Dendritic cell treated with granulocyte-macrophage colony-stimulating factor and Interleukin-4, amounts not matched to agents 40 ng/mL and 50 ng/mL, for 4 days (primary cell): ENCODE measurements around the gene KCNG2.

Experiments
- H3K27ac Mint-ChIP-seq: one replicate; pipeline ENCODE4 v1.8.0; 2022; ENCODE audit warnings: mild to moderate bottlenecking, mixed read lengths
- H3K27me3 Mint-ChIP-seq: one replicate; pipeline ENCODE4 v1.8.0; 2022; ENCODE audit warnings: mild to moderate bottlenecking, mixed read lengths
- H3K36me3 Mint-ChIP-seq: one replicate; pipeline ENCODE4 v1.8.0; 2022; ENCODE audit warnings: low read depth, mixed read lengths
- H3K4me1 Mint-ChIP-seq: one replicate; pipeline ENCODE4 v1.8.0; 2022; ENCODE audit warnings: low read depth, mixed read lengths
- H3K4me3 Mint-ChIP-seq: one replicate; pipeline ENCODE4 v1.8.0; 2022; ENCODE audit warnings: mild to moderate bottlenecking, moderate library complexity, mixed read lengths
- H3K9me3 Mint-ChIP-seq: one replicate; pipeline ENCODE4 v1.8.0; 2022; ENCODE audit warnings: mixed read lengths
- intact Hi-C: fragments of 100-400 bp; cut with micrococcal nuclease; formaldehyde crosslinking; loops from one replicate; pipeline ENCODE4 v1.15.0; 2022

The KCNG2 gene

DNA sequence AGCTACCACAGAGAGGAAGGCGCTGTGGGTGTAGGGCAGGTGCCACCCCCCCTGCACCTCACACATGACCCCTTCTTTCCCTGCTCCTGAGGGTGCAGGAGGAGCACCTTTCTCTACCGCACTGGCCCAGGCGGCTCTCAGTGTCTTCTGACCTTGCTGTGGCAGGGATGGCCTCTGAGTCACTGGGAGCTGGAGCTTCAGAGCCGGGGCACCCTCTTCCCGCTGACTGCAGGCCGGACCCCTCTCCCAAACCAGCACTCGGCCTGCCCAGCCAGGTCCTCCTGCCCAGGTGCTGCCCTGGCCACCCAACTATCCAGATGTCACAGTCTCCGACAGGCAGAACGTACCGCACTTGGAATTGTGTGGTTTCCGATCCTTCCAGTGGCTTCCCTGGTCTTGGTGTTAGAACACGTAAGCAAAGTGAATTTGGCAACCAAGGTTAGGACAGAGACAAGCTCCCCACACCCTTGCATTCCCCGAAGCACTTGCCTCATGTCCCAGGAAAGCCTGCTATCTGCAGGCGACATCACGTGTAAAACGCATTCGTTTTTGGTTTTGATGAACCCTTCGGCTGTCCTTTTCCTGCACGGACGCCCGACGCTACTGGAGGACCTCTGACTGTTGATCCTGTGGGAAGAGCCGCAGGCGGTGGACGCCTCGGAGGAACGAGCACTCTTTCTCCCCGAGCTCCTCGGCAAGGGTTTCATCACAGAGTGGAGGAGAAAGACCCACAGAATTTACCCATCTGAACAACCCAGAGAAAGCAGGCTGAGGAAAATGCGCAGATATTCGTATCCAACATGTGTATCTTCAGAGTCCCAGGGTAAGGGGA, 24.7 kb upstream of the KCNG2 start:
- Mint-ChIP-seq H3K9me3 (peaks cover 2% of the 10 kb centered on the region), H3K4me1 (no peaks in the 10 kb centered on the region), H3K27me3 (peaks cover 26% of the 10 kb centered on the region), H3K36me3 (no peaks in the 10 kb centered on the region), H3K27ac (no peak overlapping the region), H3K4me3 (no peak overlapping the region)
- intact Hi-C loops, result no loop called here

DNA sequence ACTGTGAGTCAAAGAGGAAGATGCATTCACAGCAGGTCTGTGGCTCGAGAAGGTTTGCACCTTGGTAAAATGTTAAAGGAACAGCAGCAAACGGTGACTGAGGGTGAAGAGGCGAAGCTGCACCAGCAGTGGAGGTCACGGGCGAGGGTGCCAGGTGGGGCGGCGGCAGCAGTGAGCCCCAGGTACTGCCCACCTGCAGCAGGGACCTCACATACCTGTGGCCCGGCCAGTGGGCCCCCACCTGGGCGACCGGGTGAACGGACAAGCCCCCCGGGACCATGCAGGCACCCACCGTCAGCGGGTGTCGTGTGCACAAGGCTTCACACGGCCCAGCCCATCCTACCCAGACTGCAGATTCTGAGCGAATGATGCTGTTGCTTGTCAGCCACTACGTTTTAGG, 23.6 kb upstream of the KCNG2 start:
- Mint-ChIP-seq H3K36me3 (no peaks in the 10 kb centered on the region), H3K4me1 (no peaks in the 10 kb centered on the region), H3K27ac (no peak overlapping the region), H3K9me3 (no peaks in the 10 kb centered on the region), H3K4me3 (no peak overlapping the region), H3K27me3 (peaks cover 33% of the 10 kb centered on the region)
- intact Hi-C loops, result no loop called here

DNA sequence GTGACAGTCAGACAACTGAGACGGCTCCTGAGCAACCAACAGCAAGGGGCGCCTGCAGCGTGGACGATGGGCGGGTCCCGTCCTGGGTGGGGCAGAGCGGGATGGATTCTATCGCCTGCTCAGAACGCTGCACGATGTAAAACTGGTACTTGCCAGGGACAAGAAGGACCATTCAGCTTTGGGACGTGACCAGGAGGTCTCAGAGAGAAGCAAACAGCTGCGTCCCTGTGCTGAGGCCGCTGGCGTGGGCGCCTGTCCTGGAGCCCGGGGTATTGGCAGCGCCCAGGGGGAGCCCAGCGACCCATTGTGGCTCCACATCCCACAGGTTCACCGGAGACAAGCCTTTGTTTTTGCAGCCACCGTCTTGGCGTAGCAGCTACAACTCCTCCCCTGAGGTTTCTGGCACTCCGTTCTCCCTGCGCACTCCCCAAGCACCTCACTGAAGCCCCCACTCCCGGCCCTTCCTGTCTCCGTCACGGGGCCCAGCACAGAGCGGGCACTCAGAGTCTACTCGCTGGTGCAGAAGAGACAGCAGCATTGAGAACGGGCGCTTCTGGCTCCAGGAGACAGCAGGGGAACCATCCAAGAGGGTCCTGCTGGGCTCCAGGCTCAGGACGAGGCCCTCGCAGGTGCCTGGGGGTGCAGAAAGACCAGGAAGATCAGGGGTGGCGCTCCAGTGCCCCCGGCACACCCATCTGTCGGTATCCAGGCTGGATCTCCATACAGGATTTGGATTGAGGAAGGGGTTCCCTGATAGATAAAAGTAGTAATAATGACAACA, 22.1 kb upstream of the KCNG2 start:
- Mint-ChIP-seq H3K9me3 (no peaks in the 10 kb centered on the region), H3K36me3 (no peaks in the 10 kb centered on the region), H3K4me1 (no peaks in the 10 kb centered on the region), H3K27ac (no peak overlapping the region), H3K4me3 (no peak overlapping the region), H3K27me3 (peaks cover 32% of the 10 kb centered on the region)
- intact Hi-C loops, result no loop called here

DNA sequence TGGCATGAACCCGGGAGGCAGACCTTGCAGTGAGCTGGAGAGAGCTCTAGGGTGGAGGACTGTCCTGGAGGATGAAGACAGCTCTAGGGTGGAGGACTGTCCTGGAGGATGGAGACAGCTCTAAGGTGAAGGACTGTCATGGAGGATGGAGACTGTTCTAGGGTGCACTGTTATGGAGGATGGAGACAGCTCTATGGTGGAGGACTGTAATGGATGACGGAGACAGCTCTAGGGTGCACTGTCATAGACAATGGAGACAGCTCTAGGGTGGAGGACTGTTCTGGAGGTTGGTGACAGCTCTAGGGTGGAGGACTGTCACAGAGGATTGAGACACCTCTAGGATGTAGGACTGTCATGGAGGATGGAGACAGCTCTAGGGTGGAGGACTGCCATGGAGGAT, 21.1 kb upstream of the KCNG2 start:
- H3K9me3 Mint-ChIP-seq, result no peaks in the 10 kb centered on the region
- H3K27ac Mint-ChIP-seq, result no peak overlapping the region
- H3K36me3 Mint-ChIP-seq, result no peaks in the 10 kb centered on the region
- intact Hi-C loops, result no loop called here
- no peak overlapping the region for H3K4me3 Mint-ChIP-seq
- H3K4me1 Mint-ChIP-seq, result no peaks in the 10 kb centered on the region
- H3K27me3 Mint-ChIP-seq, result peaks cover 32% of the 10 kb centered on the region

DNA sequence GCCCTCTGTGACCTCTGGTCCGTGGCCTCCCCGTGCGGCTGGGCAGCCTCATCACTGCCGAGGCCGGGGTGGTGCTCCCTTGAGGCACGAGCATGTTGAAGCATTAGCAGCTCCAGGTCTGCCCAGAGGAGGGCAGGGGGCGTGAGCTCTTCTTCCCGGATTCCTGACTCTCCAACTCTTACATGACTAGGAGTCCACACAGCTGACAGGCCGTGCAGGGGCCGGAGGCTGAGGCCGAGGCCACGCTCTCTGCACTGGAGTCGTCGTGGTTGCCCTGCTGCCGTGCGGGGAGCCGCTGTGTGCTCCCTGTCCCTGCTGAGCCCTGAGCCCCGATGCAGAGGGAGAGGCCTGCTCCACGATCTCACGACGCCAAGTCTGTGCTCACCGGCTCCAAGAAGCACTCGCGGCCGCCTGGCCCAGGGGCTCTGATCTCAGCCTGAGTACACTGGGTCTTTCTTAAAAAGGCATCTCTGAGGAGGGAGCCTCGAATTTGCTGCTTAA, 19.4 kb upstream of the KCNG2 start:
- Mint-ChIP-seq H3K27me3 (peaks cover 35% of the 10 kb centered on the region), H3K36me3 (no peaks in the 10 kb centered on the region), H3K9me3 (no peaks in the 10 kb centered on the region), H3K27ac (no peak overlapping the region), H3K4me1 (no peaks in the 10 kb centered on the region), H3K4me3 (no peak overlapping the region)
- intact Hi-C loops, result no loop called here

DNA sequence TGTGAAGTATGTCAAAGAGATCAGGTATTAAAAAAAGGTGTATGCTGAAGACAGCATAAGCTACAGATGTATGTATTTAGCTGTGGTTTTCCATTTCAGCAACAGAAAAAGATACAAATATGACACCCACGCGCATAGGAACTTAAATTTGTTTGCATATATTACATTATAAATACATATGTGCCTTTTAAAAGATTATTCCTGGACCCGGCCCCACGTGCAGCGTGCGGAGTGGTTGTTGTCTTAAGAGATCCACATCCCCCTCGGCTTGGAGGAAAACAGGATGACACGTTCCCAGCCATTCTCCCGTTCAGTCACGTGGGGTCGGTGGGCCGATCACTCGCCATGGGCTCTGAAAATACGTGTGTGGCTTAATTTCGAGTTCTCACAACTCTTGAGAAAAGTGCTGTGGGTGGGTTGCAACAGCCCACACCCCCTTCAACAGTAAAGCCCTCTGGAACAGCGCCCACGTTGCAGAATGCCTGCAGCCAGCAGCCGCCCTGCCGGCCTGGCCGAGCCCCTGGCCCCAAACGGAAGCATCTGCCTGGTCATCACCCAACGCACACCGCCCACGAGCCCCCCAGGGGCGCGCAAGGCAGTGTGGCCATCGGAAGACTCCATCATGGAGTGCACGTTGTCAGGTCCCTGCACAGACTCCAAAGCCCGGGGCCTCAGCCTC, 18.6 kb upstream of the KCNG2 start:
- Mint-ChIP-seq H3K36me3 (no peaks in the 10 kb centered on the region), H3K27me3 (peaks cover 39% of the 10 kb centered on the region), H3K4me1 (no peaks in the 10 kb centered on the region), H3K4me3 (no peak overlapping the region), H3K9me3 (no peaks in the 10 kb centered on the region), H3K27ac (no peak overlapping the region)
- intact Hi-C loops, result no loop called here

DNA sequence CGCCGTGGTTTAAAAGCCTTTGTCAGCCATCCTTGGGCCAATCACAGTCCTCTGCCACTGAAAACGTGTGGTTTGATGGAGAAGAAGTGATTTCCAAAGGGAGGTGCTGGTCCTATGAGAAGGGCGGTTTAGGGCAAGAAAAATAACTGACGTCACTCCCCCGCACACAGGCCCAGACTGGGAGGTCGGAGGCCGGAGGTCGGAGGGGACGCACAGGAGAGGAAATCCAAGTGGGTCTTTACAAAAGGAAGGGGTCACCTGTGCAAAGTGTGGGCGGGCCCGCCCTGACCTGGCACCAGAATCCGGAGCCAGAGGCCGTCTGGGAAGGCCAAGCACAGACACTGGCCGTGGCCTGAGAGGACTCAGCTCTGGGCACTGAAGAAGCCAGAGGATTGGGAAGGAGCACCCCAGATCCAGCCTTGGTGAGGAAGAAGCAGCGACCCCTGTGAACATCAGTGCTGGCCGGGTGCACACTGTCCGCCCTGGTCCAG, 18.0 kb upstream of the KCNG2 start:
- H3K4me1 Mint-ChIP-seq, result no peaks in the 10 kb centered on the region
- H3K27me3 Mint-ChIP-seq, result peaks cover 44% of the 10 kb centered on the region
- H3K27ac Mint-ChIP-seq, result no peak overlapping the region
- no peaks in the 10 kb centered on the region for H3K9me3 Mint-ChIP-seq
- no peaks in the 10 kb centered on the region for H3K36me3 Mint-ChIP-seq
- intact Hi-C loops, result no loop called here
- no peak overlapping the region for H3K4me3 Mint-ChIP-seq

DNA sequence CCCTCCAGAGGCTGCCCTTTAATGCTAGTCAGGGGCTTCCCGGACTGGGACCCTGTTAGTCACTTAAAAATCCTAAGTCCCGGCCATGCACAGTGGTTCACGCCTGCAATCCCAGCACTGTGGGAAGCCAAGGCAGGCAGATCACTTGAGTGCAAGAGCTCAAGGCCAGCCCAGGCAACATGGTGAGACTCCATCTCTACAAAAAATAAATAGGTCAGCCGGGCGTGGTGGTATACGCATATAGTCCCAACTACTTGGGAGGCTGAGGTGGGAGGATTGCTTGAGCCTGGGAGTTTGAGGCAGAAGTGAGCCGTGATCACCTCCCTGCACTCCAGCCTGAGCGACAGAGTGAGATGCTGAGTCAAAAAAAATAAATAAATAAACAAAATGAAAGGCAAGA, 17.2 kb upstream of the KCNG2 start:
- intact Hi-C loops, result no loop called here
- Mint-ChIP-seq H3K36me3 (no peaks in the 10 kb centered on the region), H3K4me1 (no peaks in the 10 kb centered on the region), H3K9me3 (no peaks in the 10 kb centered on the region), H3K27ac (no peak overlapping the region), H3K4me3 (no peak overlapping the region), H3K27me3 (peaks cover 52% of the 10 kb centered on the region)

DNA sequence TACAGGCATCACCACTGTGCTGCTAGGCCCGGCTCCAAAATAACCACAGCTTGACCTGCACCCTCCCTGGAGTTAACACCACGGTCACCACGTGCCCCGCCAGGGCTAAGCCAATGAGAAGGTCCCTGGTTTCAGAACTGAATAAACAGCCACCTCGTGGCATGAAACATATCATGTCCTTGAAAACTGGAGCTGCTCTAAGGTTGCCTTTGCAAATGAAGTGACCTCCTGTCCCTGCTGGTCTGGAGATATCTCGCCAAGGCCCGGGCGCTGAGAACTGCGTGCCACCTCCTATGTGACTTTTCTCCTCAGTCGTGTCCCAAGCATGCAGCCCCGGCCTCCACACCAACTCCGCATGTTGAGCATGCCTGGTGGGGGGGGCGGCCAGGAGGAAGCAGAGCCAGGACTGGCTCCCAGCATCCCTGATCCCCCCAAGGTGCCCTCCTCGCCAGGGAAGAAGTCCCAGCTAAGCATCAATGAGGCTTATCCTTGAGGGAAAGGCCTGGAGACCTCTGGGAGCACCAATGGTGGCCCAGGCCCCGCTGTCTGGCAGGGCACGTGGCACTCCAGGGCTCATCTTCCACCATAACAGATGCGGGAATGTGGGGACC, 16.3 kb upstream of the KCNG2 start:
- Mint-ChIP-seq H3K4me3 (no peak overlapping the region), H3K27ac (no peak overlapping the region)

DNA sequence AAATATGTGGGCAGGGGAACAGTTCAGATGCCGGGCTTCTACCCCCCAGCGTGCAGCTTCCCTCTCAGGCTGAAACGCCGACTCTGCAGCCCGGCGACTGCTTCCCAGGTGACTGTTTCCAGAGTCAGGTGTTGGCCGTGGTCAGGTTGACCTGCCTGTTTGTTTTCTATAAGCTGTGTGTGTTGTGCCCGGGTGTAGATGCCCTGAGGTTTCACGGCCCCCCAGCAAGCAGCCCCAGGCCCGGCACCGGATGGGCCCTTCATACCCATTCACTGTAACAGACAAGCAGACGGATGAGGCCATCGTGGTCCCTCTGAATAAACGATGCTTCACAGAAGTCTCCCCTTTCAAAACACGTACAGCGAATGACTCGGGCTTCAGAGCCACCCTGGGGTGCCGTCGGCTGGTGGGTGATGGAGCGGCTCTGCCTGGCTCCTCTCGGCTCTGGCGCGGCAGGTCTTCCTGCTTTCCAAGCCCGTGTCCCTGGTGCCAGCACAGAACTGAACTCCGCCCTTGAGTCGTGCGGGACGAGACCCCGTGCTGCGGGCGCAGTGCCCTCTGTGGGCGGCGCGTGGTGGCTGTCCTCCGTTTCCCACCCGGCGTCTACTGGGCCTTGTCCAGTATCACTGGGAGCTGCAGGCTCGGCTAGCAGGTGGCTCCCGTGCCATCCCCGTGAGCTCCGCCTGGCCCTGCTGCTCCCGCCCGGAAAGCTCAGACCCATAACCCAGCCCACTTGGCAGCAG, 15.0 kb upstream of the KCNG2 start:
- Mint-ChIP-seq H3K4me3 (no peak overlapping the region), H3K36me3 (no peaks in the 10 kb centered on the region), H3K27me3 (peaks cover 54% of the 10 kb centered on the region), H3K9me3 (no peaks in the 10 kb centered on the region), H3K27ac (no peak overlapping the region), H3K4me1 (peaks cover 6% of the 10 kb centered on the region)
- intact Hi-C loops, result no loop called here

More for the DNA sequence above, 16.3 kb upstream of the KCNG2 start:
- Mint-ChIP-seq H3K27me3 (peaks cover 54% of the 10 kb centered on the region), H3K9me3 (no peaks in the 10 kb centered on the region), H3K36me3 (no peaks in the 10 kb centered on the region), H3K4me1 (no peaks in the 10 kb centered on the region)
- intact Hi-C loops, result no loop called here

DNA sequence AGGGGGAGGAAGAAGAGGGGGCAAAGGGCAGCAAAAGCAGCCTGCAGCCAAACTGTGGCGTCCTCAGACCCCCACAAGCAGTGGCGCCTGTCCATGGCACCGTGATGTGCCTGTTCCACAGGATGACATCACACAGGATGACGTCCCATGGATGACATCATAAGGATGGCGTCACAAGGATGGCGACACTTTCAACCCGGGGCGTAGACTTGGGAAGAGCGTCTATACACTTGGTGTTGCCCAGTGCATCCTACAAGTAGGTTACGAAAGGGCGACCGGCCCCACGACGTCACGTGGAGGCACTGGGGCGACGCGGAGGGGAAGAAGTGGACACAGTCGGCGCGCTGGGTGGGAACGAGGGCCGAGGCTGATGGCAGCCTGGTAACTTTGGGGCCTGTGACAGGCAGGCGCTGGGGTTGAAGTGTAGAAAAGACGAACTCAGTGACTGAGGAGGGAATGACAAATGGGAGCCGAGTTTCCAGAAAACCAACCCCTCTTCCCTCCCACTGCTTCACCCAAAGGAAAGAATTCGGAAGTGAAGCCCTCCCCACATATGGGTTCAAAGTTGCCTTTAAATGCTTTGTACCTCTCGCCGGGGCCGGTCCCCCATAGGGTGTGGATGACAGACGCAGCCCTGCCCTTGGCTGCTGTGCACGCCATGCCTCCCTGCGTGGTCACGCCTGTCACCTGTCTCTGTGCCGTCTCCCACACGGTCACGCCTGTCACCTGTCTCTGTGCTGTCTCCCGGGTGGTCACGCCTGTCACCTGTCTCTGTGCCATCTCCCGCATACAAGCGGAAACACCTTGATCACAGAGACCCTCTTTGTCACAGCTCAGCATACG, 13.4 kb upstream of the KCNG2 start:
- Mint-ChIP-seq H3K4me3 (no peak overlapping the region), H3K36me3 (no peaks in the 10 kb centered on the region), H3K9me3 (no peaks in the 10 kb centered on the region), H3K27ac (no peak overlapping the region), H3K27me3 (peaks cover 56% of the 10 kb centered on the region), H3K4me1 (peaks cover 11% of the 10 kb centered on the region)
- intact Hi-C loops, result no loop called here

DNA sequence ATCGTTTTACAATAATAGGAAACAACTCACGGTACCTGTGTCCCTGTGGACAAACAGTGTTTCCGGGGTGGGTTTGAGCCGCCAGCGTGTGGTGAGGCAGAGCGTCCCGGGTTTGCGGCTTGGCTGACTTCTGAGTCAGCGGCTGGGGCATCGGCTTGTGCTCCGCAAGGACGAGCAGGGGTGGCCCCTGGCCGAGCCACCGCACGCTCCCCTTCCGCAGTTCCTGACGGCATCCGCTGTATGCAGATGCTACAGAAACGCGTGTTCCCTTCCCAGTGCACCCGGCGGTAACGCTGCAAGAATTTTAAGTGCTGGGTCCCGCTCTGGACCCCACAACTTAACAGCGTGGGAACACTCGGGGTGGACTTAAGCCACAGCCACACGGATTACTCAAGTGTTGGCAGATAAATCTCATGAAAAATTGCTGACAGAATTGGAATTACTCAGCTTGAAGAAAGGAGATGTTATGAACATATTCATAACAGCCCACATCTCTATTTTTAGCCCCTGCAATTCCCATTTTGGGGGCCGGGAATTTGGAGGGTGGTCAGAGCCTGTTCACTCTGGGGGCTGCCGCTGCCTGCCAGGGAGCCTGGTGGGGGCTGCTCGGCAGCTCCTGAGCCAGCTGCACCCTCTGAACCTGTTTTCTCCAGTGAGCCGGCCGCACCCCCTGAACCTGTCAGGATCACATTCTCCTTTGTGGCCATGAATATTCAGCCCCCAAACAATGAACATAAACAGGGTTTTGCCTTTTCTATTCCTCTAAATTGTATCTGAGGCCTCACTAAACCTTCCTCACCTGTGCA, 12.6 kb upstream of the KCNG2 start:
- H3K4me1 Mint-ChIP-seq, result peaks cover 13% of the 10 kb centered on the region
- H3K36me3 Mint-ChIP-seq, result no peaks in the 10 kb centered on the region
- no peak overlapping the region for H3K27ac Mint-ChIP-seq
- no peaks in the 10 kb centered on the region for H3K9me3 Mint-ChIP-seq
- intact Hi-C loops, result no loop called here
- no peak overlapping the region for H3K4me3 Mint-ChIP-seq
- peaks cover 63% of the 10 kb centered on the region for H3K27me3 Mint-ChIP-seq
